AG04450 (cell line): ENCODE results near the gene SCD. TPM values are rescaled to one million over a fixed set of nuclear protein-coding genes. Genes with fewer than 3 reads are reported as not detected.
"Not testable (repeated sequence)": the region's sequence is repeated elsewhere in the genome, so short reads cannot be mapped to it uniquely, and the experiment has no call there.

Experiments used
- CTCF ChIA-PET: fragments of 300-600, 350-600 bp; formaldehyde crosslinking; extraction: SDS; loops from one replicate; lab custom pipeline; 2022; ENCODE audit warnings: antibody characterized with exemption, inconsistent platforms; lab: Charles Lee
- POLR2A ChIA-PET: fragments of 350-600 bp; formaldehyde crosslinking; extraction: SDS; loops from one replicate; lab custom pipeline; 2021; ENCODE audit warnings: antibody characterized with exemption, inconsistent platforms; lab: Yijun Ruan, JAX
- DNase-seq: peaks from one replicate; pipeline ENCODE4 v3.0.0-alpha.2; 2011; ENCODE audit warnings: low read depth, low spot score
- H3K27ac ChIP-seq: one replicate; pipeline ENCODE4 v1.5.1; 2012; ENCODE audit warnings: low read depth, low read length, control low read depth
- H3K27me3 ChIP-seq: one replicate; pipeline ENCODE4 v1.6.0; 2012; ENCODE audit warnings: low read length; ENCODE audit not compliant: control insufficient read depth, insufficient read depth
- H3K4me3 ChIP-seq: 2 replicates; pipeline ENCODE4 v1.5.1; 2011; ENCODE audit warnings: mild to moderate bottlenecking, low read depth, low read length, control low read depth
- H3K9me3 ChIP-seq: 2 replicates; pipeline ENCODE4 v1.5.1; 2012; ENCODE audit warnings: low read length; ENCODE audit not compliant: control insufficient read depth, insufficient read depth
- CTCF ChIP-seq: IDR thresholded peaks from 2 replicates; pipeline ENCODE4 v1.5.1; 2011; ENCODE audit warnings: low read depth, low read length, control low read depth, inconsistent platforms
- polyA plus RNA-seq: library from polyadenylated mRNA; depleted of rRNA; stranded (reverse); fragments of >200 nt; gene quantifications from 2 replicates; pipeline ENCODE4 v1.2.3, GENCODE V29; 2011

SCD gene
- polyA plus RNA-seq, 1 experiment: 148 TPM

GRCh38 chr10:100374200-100374655 is 27.2 kb downstream of the SCD start:
- no peak for TF ChIP-seq CTCF
- Histone ChIP-seq H3K4me3 (peak overlapping the region; percentile 74), H3K27me3 (no peaks in the 10 kb centered on the region), H3K9me3 (no peaks in the 10 kb centered on the region), H3K27ac (peak overlapping the region; percentile 100)
- ChIA-PET CTCF (interaction anchor here (1.3 to 1.7 kb wide), 7 partner anchors 27 to 162 kb away, joined by 3 to 9 read pairs (median 4); partner anchors contain the start of genes BLOC1S2, HIF1AN and SCD), POLR2A (interaction anchor here (0.6 to 2.0 kb wide), 7 partner anchors 10 to 181 kb away, joined by 3 to 38 read pairs (median 4); partner anchors contain the start of genes BLOC1S2, HIF1AN and SCD)
- DNase-seq: no peak

- not testable (repeated sequence) for H3K9me3 ChIP-seq, H3K27me3 ChIP-seq, DNase-seq
- Histone ChIP-seq H3K27ac (peak overlapping the region; percentile 100), H3K4me3 (peak overlapping the region; percentile 74)
- ChIA-PET POLR2A (interaction anchor here (0.6 to 2.0 kb wide), 5 partner anchors 10 to 180 kb away, joined by 3 to 38 read pairs (median 4); partner anchors contain the start of genes HIF1AN and SCD), CTCF (interaction anchor here (0.6 to 1.6 kb wide), 3 partner anchors 58 to 298 kb away, joined by 3 to 4 read pairs (median 3); no protein-coding TSS in a partner anchor)
Measured at GRCh38 chr10:100374677-100375353, 27.8 kb downstream of the SCD start.

- CTCF ChIA-PET, H3K4me3 ChIP-seq, H3K27ac ChIP-seq, POLR2A ChIA-PET, H3K9me3 ChIP-seq, H3K27me3 ChIP-seq, DNase-seq: not testable (repeated sequence)
Measured at GRCh38 chr10:100376656-100377055, 29.6 kb downstream of the SCD start.

GRCh38 chr10:100377830-100378229 is 30.8 kb downstream of the SCD start:
- no peak for TF ChIP-seq CTCF
- ChIA-PET CTCF (interaction anchor here (1.1 to 1.2 kb wide), 2 partner anchors 36 to 39 kb away, joined by 3 read pairs; no protein-coding TSS in a partner anchor), POLR2A (no interaction called here)
- Histone ChIP-seq H3K4me3 (no peak overlapping the region), H3K27me3 (no peaks in the 10 kb centered on the region), H3K9me3 (no peaks in the 10 kb centered on the region), H3K27ac (no peak overlapping the region)
- no peak for DNase-seq

- Histone ChIP-seq H3K9me3 (no peaks in the 10 kb centered on the region), H3K27me3 (no peaks in the 10 kb centered on the region), H3K4me3 (no peak overlapping the region), H3K27ac (no peak overlapping the region)
- ChIA-PET CTCF (interaction anchor here (1.0 to 1.1 kb wide), 3 partner anchors 32 to 138 kb away, joined by 3 to 7 read pairs (median 5); no protein-coding TSS in a partner anchor), POLR2A (no interaction called here)
- TF ChIP-seq CTCF: no peak
- DNase-seq: no peak
Measured at GRCh38 chr10:100380400-100380799, 33.4 kb downstream of the SCD start.

GRCh38 chr10:100382553-100382952 is 35.5 kb downstream of the SCD start:
- no peak for DNase-seq
- CTCF ChIA-PET: no interaction called here

More at GRCh38 chr10:100382553-100382952, 35.5 kb downstream of the SCD start:
- no peaks in the 10 kb centered on the region for H3K27me3 ChIP-seq
- TF ChIP-seq CTCF: no peak
- no peak overlapping the region for H3K4me3 ChIP-seq
- POLR2A ChIA-PET: no interaction called here
- no peak overlapping the region for H3K27ac ChIP-seq
- H3K9me3 ChIP-seq: no peaks in the 10 kb centered on the region
